ENCODE data around the gene TNFRSF13B. TPM values are rescaled to one million over a fixed set of nuclear protein-coding genes. Genes with fewer than 3 reads are reported as not detected.
A peak's percentile ranks its signal among the peaks of the same experiment; 100 is the strongest.
"Not testable (repeated sequence)": the region's sequence is repeated elsewhere in the genome, so short reads cannot be mapped to it uniquely, and the experiment has no call there.

Gene TNFRSF13B
- total and polyA plus RNA-seq, 7 donors: not detected

- no peaks in the 10 kb centered on the region for H3K36me3 ChIP-seq (ENCODE audit: insufficient read depth in 1 of 2, low read depth in 1 of 2)
- H3K27me3 ChIP-seq (ENCODE audit: insufficient read depth in 3 of 3, low read length in 2 of 3): no peaks in the 10 kb centered on the region
- no peak overlapping the region for H3K4me3 ChIP-seq
- no peak for DNase-seq
- peak; percentile 4 to 34 (median 13) for ATAC-seq
- H3K4me1 ChIP-seq: peaks cover 3% of the 10 kb centered on the region
- no peaks in the 10 kb centered on the region for H3K9me3 ChIP-seq
- no peak for TF ChIP-seq CTCF (IDR thresholded peaks at IDR 0.05)
- no peak overlapping the region for H3K27ac ChIP-seq
- intact Hi-C loops (cut with DNase I): loop anchor here in 1 of 2 donors (5.0 to 10.0 kb wide), 5 partner anchors 124 to 644 kb away; no protein-coding TSS in a partner anchor
- 77 to 81% (median 77%) methylated on average over 9 of the region's 9 CpGs for WGBS, 3 donors
Measured at GRCh38 chr17:17001076-17001777, 29.3 kb upstream of the TNFRSF13B start.

- H3K27ac ChIP-seq: no peak overlapping the region
- no peaks in the 10 kb centered on the region for H3K36me3 ChIP-seq (ENCODE audit: insufficient read depth in 1 of 2, low read depth in 1 of 2)
- H3K4me3 ChIP-seq: no peak overlapping the region
- H3K4me1 ChIP-seq: peaks cover 3% of the 10 kb centered on the region
- intact Hi-C loops (cut with DNase I): loop anchor here (5.0 to 10.0 kb wide), 6 partner anchors 125 to 645 kb away; no protein-coding TSS in a partner anchor
- H3K27me3 ChIP-seq (ENCODE audit: insufficient read depth in 3 of 3, low read length in 2 of 3): no peaks in the 10 kb centered on the region
- no peak for TF ChIP-seq CTCF (IDR thresholded peaks at IDR 0.05)
- 88 to 91% (median 89%) methylated on average over 7 of the region's 7 CpGs for WGBS, 3 donors
- ATAC-seq (no peak), DNase-seq (no peak)
- no peaks in the 10 kb centered on the region for H3K9me3 ChIP-seq
Measured at GRCh38 chr17:16999931-17000625, 28.2 kb upstream of the TNFRSF13B start.

GRCh38 chr17:16997514-16998429 is 25.9 kb upstream of the TNFRSF13B start:
- 90 to 91% (median 91%) methylated on average over 14 of the region's 14 CpGs for WGBS, 3 donors
- TF ChIP-seq CTCF (IDR thresholded peaks at IDR 0.05): no peak
- no peak overlapping the region for H3K27ac ChIP-seq
- no peak overlapping the region for H3K4me3 ChIP-seq
- H3K27me3 ChIP-seq (ENCODE audit: insufficient read depth in 3 of 3, low read length in 2 of 3): no peaks in the 10 kb centered on the region
- DNase-seq (no peak), ATAC-seq (peak in 1 of 4 donors; percentile 3)
- no peaks in the 10 kb centered on the region for H3K9me3 ChIP-seq
- H3K4me1 ChIP-seq: peaks cover 3% of the 10 kb centered on the region
- intact Hi-C loops (cut with DNase I): loop anchor here in 1 of 2 donors (5.0 kb wide), 1 partner anchor 325 kb away; no protein-coding TSS in a partner anchor
- no peaks in the 10 kb centered on the region for H3K36me3 ChIP-seq (ENCODE audit: insufficient read depth in 1 of 2, low read depth in 1 of 2)

GRCh38 chr17:16996726-16997125 is 24.8 kb upstream of the TNFRSF13B start:
- intact Hi-C loops (cut with DNase I): loop anchor here in 1 of 2 donors (5.0 kb wide), 1 partner anchor 326 kb away; no protein-coding TSS in a partner anchor

More at GRCh38 chr17:16996726-16997125, 24.8 kb upstream of the TNFRSF13B start:
- not testable (repeated sequence) for H3K4me1 ChIP-seq; ATAC-seq; DNase-seq; H3K4me3 ChIP-seq; H3K27ac ChIP-seq; H3K27me3 ChIP-seq (ENCODE audit: insufficient read depth in 3 of 3, low read length in 2 of 3); H3K36me3 ChIP-seq (ENCODE audit: insufficient read depth in 1 of 2, low read depth in 1 of 2); H3K9me3 ChIP-seq
- 86 to 90% (median 87%) methylated on average over 11 of the region's 11 CpGs for WGBS, 3 donors
